DMS 273 treated with DMSO at 0.1 percent for 48 hours (cell line): Measurements from ENCODE around the gene TRPC5OS.

ENCODE experiments used
- DNase-seq: peaks from one replicate; lab custom pipeline; 2025; lab: John Stamatoyannopoulos, UW

The TRPC5OS gene

DNA sequence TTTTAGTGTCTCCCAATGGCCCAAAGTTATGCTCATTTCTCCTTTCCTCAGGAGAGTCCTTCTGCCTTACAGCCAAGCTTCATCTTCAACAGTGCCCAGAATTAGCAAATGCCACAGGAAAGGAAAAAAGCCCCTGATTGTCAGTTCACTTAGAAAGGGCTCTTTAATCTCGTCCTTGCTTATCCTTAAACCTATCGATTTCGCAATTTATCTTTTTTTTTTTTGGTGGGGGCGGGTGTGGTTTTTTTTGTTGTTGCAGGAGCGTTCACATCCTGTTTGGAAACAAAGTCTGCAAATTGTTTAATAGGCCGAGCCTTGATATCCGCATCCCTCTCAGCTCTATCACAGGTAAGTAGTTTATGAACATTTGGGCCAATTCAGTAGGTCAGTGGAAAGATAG is 20.2 kb downstream of the TRPC5OS start:
- no peak for DNase-seq

GRCh38 chrX:111914398-111915090 is 38.6 kb downstream of the TRPC5OS start:
- no peak for DNase-seq

- DNase-seq, result no peak
Observed at GRCh38 chrX:111917591-111917990, 41.6 kb downstream of the TRPC5OS start.

DNA sequence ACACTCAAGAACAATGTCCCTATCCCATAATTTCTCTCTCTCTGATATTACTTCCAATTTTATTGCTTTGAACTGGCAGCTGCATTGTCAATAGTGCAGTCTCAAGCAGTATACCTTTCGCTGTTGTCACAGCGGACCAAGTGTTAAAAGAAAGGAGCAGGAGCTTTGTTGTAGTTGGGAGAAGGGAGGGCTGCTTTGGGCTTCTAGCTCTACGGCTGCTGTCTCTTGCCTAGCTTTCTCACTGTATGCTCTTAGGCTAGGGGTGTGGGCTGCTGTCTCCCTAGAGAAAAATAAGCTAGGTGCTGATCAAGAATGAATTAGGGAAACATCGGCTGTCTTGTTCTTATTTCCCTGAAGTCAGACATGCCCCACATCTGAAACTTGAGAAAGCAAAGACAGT is 52.5 kb downstream of the TRPC5OS start:
- DNase-seq, result no peak
